Bronchus fibroblast of lung (primary cell): Measurements from ENCODE around the gene POLR3C. TPM values are rescaled to one million over a fixed set of nuclear protein-coding genes. Genes with fewer than 3 reads are reported as not detected.

Experiments
- total RNA-seq: library from RNA; depleted of rRNA; stranded (reverse); fragments of >200 nt; gene quantifications from 2 replicates; pipeline ENCODE4 v1.2.3, GENCODE V29; 2015

Gene POLR3C
- 34.6 and 35.4 TPM in 2 replicates for total RNA-seq

GRCh38 chr1:145823565-145824498 lies at the start of gene POLR3C, which contains the start of gene RNF115:
TSS of gene POLR3C (plus strand) at chr1:145824200. CDS start at chr1:145825777, 1,577 bp downstream.
TSS of gene RNF115 (minus strand) at chr1:145824095. CDS start at chr1:145823873, 222 bp downstream.

GRCh38 chr1:145845514-145846161 lies 21.6 kb downstream of the POLR3C start, which contains the start of gene NUDT17:
TSS of gene NUDT17 (plus strand) at chr1:145845630. CDS start at chr1:145845641, 11 bp downstream.

GRCh38 chr1:145858901-145859490 lies 35.0 kb downstream of the POLR3C start, which contains the start of gene PIAS3:
TSS of gene PIAS3 (minus strand) at chr1:145859081. CDS start at chr1:145858990, 91 bp downstream.

GRCh38 chr1:145885738-145886287 lies 61.8 kb downstream of the POLR3C start, which contains the start of gene ANKRD35:
TSS of gene ANKRD35 (minus strand) at chr1:145885866. CDS start at chr1:145885758, 108 bp downstream.

Other genes with a start within 250 kb of the POLR3C start
- 14.6 and 15.0 TPM in 2 replicates for gene GPR89A, start 216.2 kb upstream of the POLR3C start, total RNA-seq
- under 0.01 and 0.30 TPM in 2 replicates for gene PDZK1, start 116.8 kb upstream of the POLR3C start, total RNA-seq
- not detected in 2 replicates for gene CD160, start 104.7 kb upstream of the POLR3C start, total RNA-seq
- gene RNF115, start 105 bp upstream of the POLR3C start, total RNA-seq, result 9.9 and 10.9 TPM in 2 replicates
- gene NUDT17, start 21.4 kb downstream of the POLR3C start, total RNA-seq, result 4.2 and 6.4 TPM in 2 replicates
- 34.8 and 34.9 TPM in 2 replicates for gene PIAS3, start 34.9 kb downstream of the POLR3C start, total RNA-seq
- 6.8 and 7.4 TPM in 2 replicates for gene ANKRD35, start 61.7 kb downstream of the POLR3C start, total RNA-seq
- 25.7 and 25.9 TPM in 2 replicates for gene ITGA10, start 85.8 kb downstream of the POLR3C start, total RNA-seq
- gene PEX11B, start 94.5 kb downstream of the POLR3C start, total RNA-seq, result 29.6 and 32.3 TPM in 2 replicates
- gene RBM8A, start 103.3 kb downstream of the POLR3C start, total RNA-seq, result 181 and 204 TPM in 2 replicates
- gene LIX1L, start 133.8 kb downstream of the POLR3C start, total RNA-seq, result 25.1 and 25.9 TPM in 2 replicates
- 0.59 and 1.3 TPM in 2 replicates for gene ANKRD34A, start 140.4 kb downstream of the POLR3C start, total RNA-seq
- gene POLR3GL, start 140.5 kb downstream of the POLR3C start, total RNA-seq, result 23.2 and 26.1 TPM in 2 replicates
- gene TXNIP, start 172.4 kb downstream of the POLR3C start, total RNA-seq, result 132 and 141 TPM in 2 replicates
- gene HJV, start 197.5 kb downstream of the POLR3C start, total RNA-seq, result not detected in 2 replicates